CD4-positive, CD25-positive, alpha-beta regulatory T cell (primary cell): ENCODE data around the gene EFCAB11. TPM values are rescaled to one million over a fixed set of nuclear protein-coding genes. Genes with fewer than 3 reads are reported as not detected.

ENCODE experiments used
- ATAC-seq, 2 donors: fragments of 150-1000 bp; cut with Tn5 transposase; one replicate each; pipeline ENCODE4 v1.10.0; 2021; ENCODE audit warnings: low read depth in 2 of 2, moderate number of reproducible peaks in 2 of 2, moderate library complexity in 1 of 2
- DNase-seq, 3 donors: peaks; one replicate each; pipeline versions ENCODE4 v3.0.0 to v3.0.0-alpha.2; 2012 to 2022; ENCODE audit warnings: mixed read lengths in 1 of 3
- H3K27ac ChIP-seq: one replicate; pipeline ENCODE4 v1.7.0; 2013; ENCODE audit warnings: mild to moderate bottlenecking, low read length; ENCODE audit not compliant: insufficient read depth, poor library complexity, severe bottlenecking
- H3K27me3 ChIP-seq: one replicate; pipeline ENCODE4 v1.7.0; 2013; ENCODE audit warnings: low read length; ENCODE audit not compliant: control insufficient read depth, insufficient read depth
- H3K36me3 ChIP-seq: one replicate; pipeline ENCODE4 v1.7.0; 2013; ENCODE audit warnings: mild to moderate bottlenecking, low read length, moderate library complexity; ENCODE audit not compliant: control insufficient read depth, insufficient read depth
- H3K4me1 ChIP-seq: 2 replicates; pipeline ENCODE4 v1.7.0; 2013; ENCODE audit warnings: mild to moderate bottlenecking, low read length; ENCODE audit not compliant: insufficient read depth, control insufficient read depth, poor library complexity, severe bottlenecking
- H3K4me3 ChIP-seq: one replicate; pipeline ENCODE4 v1.7.0; 2013; ENCODE audit warnings: low read depth, mild to moderate bottlenecking, low read length, moderate library complexity
- H3K9me3 ChIP-seq, 2 experiments: 1 replicate in 1 of 2; 2 replicates in 1 of 2; pipeline ENCODE4 v1.7.0; 2013; ENCODE audit warnings: low read length in 2 of 2, mild to moderate bottlenecking in 1 of 2, moderate library complexity in 1 of 2; ENCODE audit not compliant: control insufficient read depth in 2 of 2
- H3K27ac Mint-ChIP-seq, 3 donors: one replicate each; pipeline ENCODE4 v1.8.0; 2020 to 2022; ENCODE audit warnings: mild to moderate bottlenecking in 3 of 3, mixed read lengths in 3 of 3, moderate library complexity in 2 of 3
- H3K27me3 Mint-ChIP-seq: one replicate; pipeline ENCODE4 v1.8.0; 2022; ENCODE audit warnings: mild to moderate bottlenecking, mixed read lengths
- H3K36me3 Mint-ChIP-seq: one replicate; pipeline ENCODE4 v1.8.0; 2020; ENCODE audit warnings: mixed read lengths
- H3K4me1 Mint-ChIP-seq, 4 donors: one replicate each; pipeline ENCODE4 v1.8.0; 2020 to 2022; ENCODE audit warnings: mixed read lengths in 4 of 4, mild to moderate bottlenecking in 1 of 4
- H3K4me3 Mint-ChIP-seq, 4 donors: one replicate each; pipeline ENCODE4 v1.8.0; 2020 to 2022; ENCODE audit warnings: mild to moderate bottlenecking in 4 of 4, mixed read lengths in 4 of 4, moderate library complexity in 3 of 4
- H3K9me3 Mint-ChIP-seq, 7 donors: one replicate each; pipeline ENCODE4 v1.8.0; 2020 to 2022; ENCODE audit warnings: mixed read lengths in 7 of 7, mild to moderate bottlenecking in 3 of 7, moderate library complexity in 2 of 7
- polyA plus RNA-seq, 4 donors: library from polyadenylated mRNA; unstranded; fragments of 300-500 nt; fragmentation: Illumina TruSeq; gene quantifications; one replicate each; pipeline ENCODE4 v1.2.3, GENCODE V29; 2021
- total RNA-seq: library from RNA; stranded (reverse); gene quantifications from one replicate; pipeline ENCODE4 v1.2.3, GENCODE V29; 2022

Gene EFCAB11
- total and polyA plus RNA-seq, 5 donors from 2014 or later, result 0.84 to 2.9 (median 1.6) TPM

- DNase-seq (no peak), ATAC-seq (no peak)
- H3K36me3 Mint-ChIP-seq, result peaks cover 6% of the 10 kb centered on the region
- no peaks in the 10 kb centered on the region for H3K4me1 ChIP-seq
- H3K4me3 Mint-ChIP-seq, result no peak overlapping the region
- peaks cover 0 to 6% of the 10 kb centered on the region in 2 experiments for H3K9me3 ChIP-seq
- no peaks in the 10 kb centered on the region for H3K27me3 Mint-ChIP-seq
- no peaks in the 10 kb centered on the region for H3K4me1 Mint-ChIP-seq
- H3K4me3 ChIP-seq, result no peak overlapping the region
- H3K27ac ChIP-seq, result no peak overlapping the region
- H3K36me3 ChIP-seq, result no peaks in the 10 kb centered on the region
- no peak overlapping the region for H3K27ac Mint-ChIP-seq
- H3K27me3 ChIP-seq, result no peaks in the 10 kb centered on the region
- H3K9me3 Mint-ChIP-seq, result peaks cover 0 to 1% (median 0%) of the 10 kb centered on the region in 7 donors
Measured at GRCh38 chr14:89858089-89858488, 96.4 kb downstream of the EFCAB11 start.

- no peak overlapping the region for H3K4me3 ChIP-seq
- H3K27me3 ChIP-seq, result no peaks in the 10 kb centered on the region
- no peaks in the 10 kb centered on the region for H3K4me1 ChIP-seq
- peaks cover 0 to 6% of the 10 kb centered on the region in 2 experiments for H3K9me3 ChIP-seq
- Mint-ChIP-seq H3K27me3 (no peaks in the 10 kb centered on the region), H3K27ac (no peak overlapping the region), H3K4me1 (no peaks in the 10 kb centered on the region), H3K4me3 (no peak overlapping the region), H3K9me3 (peaks cover 0 to 2% (median 0%) of the 10 kb centered on the region in 7 donors), H3K36me3 (peaks cover 6% of the 10 kb centered on the region)
- no peaks in the 10 kb centered on the region for H3K36me3 ChIP-seq
- H3K27ac ChIP-seq, result no peak overlapping the region
- ATAC-seq (no peak), DNase-seq (no peak)
Measured at GRCh38 chr14:89856871-89857345, 97.6 kb downstream of the EFCAB11 start.

- H3K4me1 ChIP-seq, result no peaks in the 10 kb centered on the region
- Mint-ChIP-seq H3K9me3 (peaks cover 0 to 2% (median 0%) of the 10 kb centered on the region in 7 donors), H3K36me3 (peaks cover 3% of the 10 kb centered on the region)
Measured at GRCh38 chr14:89855961-89856656, 98.4 kb downstream of the EFCAB11 start.

DNA sequence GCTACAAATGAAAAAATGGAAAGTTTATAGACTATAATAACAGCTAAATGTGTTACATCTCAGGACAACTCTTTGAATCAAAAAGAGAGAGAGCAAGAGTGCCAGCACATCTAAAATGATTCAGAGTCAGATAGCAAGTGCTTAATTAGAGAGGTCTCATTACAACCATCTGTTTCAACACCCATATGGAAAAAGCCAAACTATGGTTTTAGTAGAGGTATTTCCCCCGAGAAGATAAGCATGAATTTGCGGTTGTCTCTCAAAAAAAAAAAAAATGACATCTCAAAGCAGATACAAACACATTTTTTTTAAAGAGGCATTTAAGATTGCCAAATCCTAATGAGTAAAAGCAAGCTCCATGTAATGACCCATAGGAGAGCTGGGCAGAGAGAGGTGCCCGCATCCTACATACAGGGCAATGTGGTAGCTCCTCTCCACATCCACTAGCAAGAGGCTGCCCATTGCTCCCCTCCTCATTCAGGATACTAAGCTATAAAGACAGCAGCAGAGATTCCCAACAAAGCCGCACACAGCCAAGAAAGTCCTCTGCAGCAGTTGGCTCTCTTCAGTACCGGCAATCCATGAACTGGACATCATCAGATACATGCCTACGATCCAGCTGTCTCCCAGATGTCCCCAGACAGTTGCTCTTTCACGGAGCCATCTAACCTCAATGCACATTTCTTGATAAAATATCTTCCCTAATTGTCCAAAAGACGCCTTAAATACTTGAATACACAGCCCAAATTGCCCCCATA is 100.4 kb downstream of the EFCAB11 start:
- no peaks in the 10 kb centered on the region for H3K36me3 Mint-ChIP-seq
- Histone ChIP-seq H3K36me3 (no peaks in the 10 kb centered on the region), H3K9me3 (no peaks in the 10 kb centered on the region), H3K27me3 (no peaks in the 10 kb centered on the region), H3K4me1 (no peaks in the 10 kb centered on the region), H3K27ac (no peak overlapping the region), H3K4me3 (no peak overlapping the region)
- no peak overlapping the region for H3K4me3 Mint-ChIP-seq
- DNase-seq (no peak), ATAC-seq (no peak)
- peaks cover 0 to 2% (median 0%) of the 10 kb centered on the region in 7 donors for H3K9me3 Mint-ChIP-seq
- H3K4me1 Mint-ChIP-seq, result no peaks in the 10 kb centered on the region
- H3K27ac Mint-ChIP-seq, result no peak overlapping the region
- no peaks in the 10 kb centered on the region for H3K27me3 Mint-ChIP-seq

More at GRCh38 chr14:89855961-89856656, 98.4 kb downstream of the EFCAB11 start:
- no peaks in the 10 kb centered on the region for H3K36me3 ChIP-seq
- Mint-ChIP-seq H3K27me3 (no peaks in the 10 kb centered on the region), H3K27ac (no peak overlapping the region), H3K4me3 (no peak overlapping the region), H3K4me1 (no peaks in the 10 kb centered on the region)
- no peaks in the 10 kb centered on the region for H3K27me3 ChIP-seq
- no peak for DNase-seq
- H3K4me3 ChIP-seq, result no peak overlapping the region
- no peaks in the 10 kb centered on the region for H3K9me3 ChIP-seq
- no peak for ATAC-seq
- no peak overlapping the region for H3K27ac ChIP-seq

GRCh38 chr14:89851106-89851505 is 103.4 kb downstream of the EFCAB11 start:
- H3K4me1 Mint-ChIP-seq, result no peaks in the 10 kb centered on the region
- H3K4me3 Mint-ChIP-seq, result no peak overlapping the region
- H3K9me3 Mint-ChIP-seq, result peaks cover 0 to 6% (median 0%) of the 10 kb centered on the region in 7 donors
- Histone ChIP-seq H3K9me3 (no peaks in the 10 kb centered on the region), H3K27ac (no peak overlapping the region), H3K4me3 (no peak overlapping the region), H3K4me1 (no peaks in the 10 kb centered on the region), H3K27me3 (no peaks in the 10 kb centered on the region), H3K36me3 (no peaks in the 10 kb centered on the region)
- no peaks in the 10 kb centered on the region for H3K36me3 Mint-ChIP-seq
- DNase-seq, result no peak
- H3K27me3 Mint-ChIP-seq, result no peaks in the 10 kb centered on the region
- no peak overlapping the region for H3K27ac Mint-ChIP-seq
- ATAC-seq, result no peak

- H3K9me3 Mint-ChIP-seq, result peaks cover 0 to 6% (median 0%) of the 10 kb centered on the region in 7 donors
- H3K4me1 Mint-ChIP-seq, result no peaks in the 10 kb centered on the region
- no peak overlapping the region for H3K4me3 ChIP-seq
Measured at GRCh38 chr14:89849931-89850330, 104.6 kb downstream of the EFCAB11 start.

DNA sequence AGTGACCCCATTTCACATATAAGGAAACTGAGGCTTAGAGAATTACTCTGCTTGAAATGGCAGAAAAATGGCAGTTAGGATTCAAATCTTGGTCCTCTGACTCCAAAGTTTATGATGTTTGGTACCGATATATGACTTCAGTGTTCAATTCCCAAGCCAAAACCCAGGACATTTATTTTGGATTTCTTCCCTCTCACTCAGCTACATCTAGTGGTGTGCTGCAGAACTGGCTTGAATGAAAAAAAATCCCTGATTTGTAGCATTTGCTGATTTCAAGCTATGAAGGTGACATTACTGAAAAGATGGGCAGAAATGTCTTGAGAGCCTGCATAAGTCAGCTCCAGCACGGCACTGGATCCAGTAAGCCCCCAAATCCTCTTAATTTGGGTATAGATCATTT is 106.4 kb downstream of the EFCAB11 start:
- Mint-ChIP-seq H3K4me1 (no peaks in the 10 kb centered on the region), H3K36me3 (no peaks in the 10 kb centered on the region), H3K9me3 (peaks cover 0 to 6% (median 0%) of the 10 kb centered on the region in 7 donors), H3K27ac (no peak overlapping the region), H3K27me3 (no peaks in the 10 kb centered on the region), H3K4me3 (no peak overlapping the region)
- Histone ChIP-seq H3K27ac (no peak overlapping the region), H3K4me1 (no peaks in the 10 kb centered on the region), H3K36me3 (no peaks in the 10 kb centered on the region), H3K4me3 (no peak overlapping the region), H3K27me3 (no peaks in the 10 kb centered on the region), H3K9me3 (no peaks in the 10 kb centered on the region)
- no peak for DNase-seq
- ATAC-seq, result no peak

More at GRCh38 chr14:89849931-89850330, 104.6 kb downstream of the EFCAB11 start:
- H3K27ac ChIP-seq, result no peak overlapping the region
- Mint-ChIP-seq H3K4me3 (no peak overlapping the region), H3K27ac (no peak overlapping the region), H3K36me3 (no peaks in the 10 kb centered on the region), H3K27me3 (no peaks in the 10 kb centered on the region)
- DNase-seq (no peak), ATAC-seq (no peak)
- H3K36me3 ChIP-seq, result no peaks in the 10 kb centered on the region
- H3K27me3 ChIP-seq, result no peaks in the 10 kb centered on the region
- no peaks in the 10 kb centered on the region for H3K4me1 ChIP-seq
- no peaks in the 10 kb centered on the region for H3K9me3 ChIP-seq
